Esophagus muscularis mucosa (tissue), 4 donors: Measurements from ENCODE around the gene KLF15. TPM values are rescaled to one million over a fixed set of nuclear protein-coding genes. Genes with fewer than 3 reads are reported as not detected.
A peak's percentile ranks its signal among the peaks of the same experiment; 100 is the strongest.

Experiments
- DNase-seq: peaks from one replicate; pipeline ENCODE4 v3.0.0-alpha.2; 2017; ENCODE audit errors: extremely low spot score
- H3K27ac ChIP-seq, 4 donors: fragments of 200-600 bp; sonication (generic); replicated peaks in 1 of 4; 1 replicate in 3 of 4; 2 replicates in 1 of 4; pipeline ENCODE4 v1.5.1; 2016 to 2019; ENCODE audit warnings: mild to moderate bottlenecking in 1 of 4
- H3K27me3 ChIP-seq, 4 donors: fragments of 200-600 bp; sonication (generic); one replicate each; pipeline versions ENCODE4 v1.5.1 to v1.6.0; 2016 to 2019
- H3K36me3 ChIP-seq, 4 donors: fragments of 200-600 bp; sonication (generic); one replicate each; pipeline ENCODE4 v1.5.1; 2016 to 2019
- H3K4me1 ChIP-seq, 4 donors: fragments of 200-600 bp; sonication (generic); one replicate each; pipeline ENCODE4 v1.5.1; 2016 to 2019
- H3K4me3 ChIP-seq, 4 donors: fragments of 200-600 bp; sonication (generic); 1 replicate in 2 of 4; 2 replicates in 2 of 4; pipeline ENCODE4 v1.5.1; 2016 to 2019; ENCODE audit warnings: mild to moderate bottlenecking in 4 of 4, moderate library complexity in 1 of 4
- H3K9me3 ChIP-seq, 4 donors: fragments of 200-600 bp; sonication (generic); 1 replicate in 3 of 4; 2 replicates in 1 of 4; pipeline ENCODE4 v1.5.1; 2016 to 2019
- EP300 ChIP-seq: sonication (generic); formaldehyde crosslinking; IDR thresholded peaks from one replicate; pipeline ENCODE4 v1.6.1; 2017; ENCODE audit warnings: antibody characterized with exemption
- POLR2A ChIP-seq: fragments of 450-650 bp; IDR thresholded peaks from one replicate; pipeline ENCODE4 v1.6.1; 2017; ENCODE audit warnings: antibody characterized with exemption, moderate library complexity, mild to moderate bottlenecking, low read depth
- POLR2AphosphoS5 ChIP-seq, 2 donors: sonication (generic); formaldehyde crosslinking; IDR thresholded peaks; one replicate each; pipeline ENCODE4 v1.6.1; 2017; ENCODE audit warnings: antibody characterized with exemption in 2 of 2
- WGBS: methylation state at CpG from one replicate; pipeline ENCODE4 v1.1.5; 2018; 5-methylcytosine and 5-hydroxymethylcytosine counted together
- intact Hi-C: fragments of 100-400 bp; cut with DNase I; formaldehyde crosslinking; loops from one replicate; pipeline ENCODE4 v1.15.1; 2023
- total RNA-seq, 4 donors: library from RNA; depleted of rRNA; stranded (reverse); fragments of >200 nt; gene quantifications; one replicate each; pipeline versions ENCODE4 v1.1.0 to v1.2.1, GENCODE V29; 2016
- TF ChIP-seq, protein P1 (sequence below), 3 experiments: fragments of 200-600 bp in 2 of 3; fragments of 450-650 bp in 1 of 3; sonication (generic) in 2 of 3; IDR thresholded peaks; one replicate each; pipeline ENCODE4 v1.5.1; 2017 to 2019; ENCODE audit warnings: antibody characterized with exemption in 3 of 3, mild to moderate bottlenecking in 2 of 3, moderate library complexity in 1 of 3

Gene KLF15
- total RNA-seq, 4 donors from 2014 or later: 84.3 to 208 (median 93.6) TPM

DNA sequence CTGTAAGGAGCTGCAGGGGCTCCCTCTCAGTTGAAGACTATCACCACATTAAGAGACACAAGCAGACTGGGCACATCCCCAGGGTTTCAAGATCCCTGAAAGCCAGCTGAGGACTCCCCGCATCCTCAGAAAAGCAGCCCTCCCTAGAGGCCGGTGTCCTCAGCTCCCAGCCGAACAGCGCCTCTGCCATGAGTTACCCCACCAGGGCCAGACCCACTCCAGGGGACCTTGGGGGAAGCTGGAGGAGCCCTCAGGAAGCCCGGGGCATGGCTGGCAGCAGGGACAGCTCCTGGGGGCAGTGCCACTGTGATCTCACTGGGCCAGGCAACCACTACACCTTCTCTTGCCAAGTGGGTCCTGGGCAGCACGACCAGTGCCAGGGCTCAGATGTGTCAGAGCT is 8.1 kb downstream of the KLF15 start:
- H3K9me3 ChIP-seq: no peaks in the 10 kb centered on the region
- peak overlapping the region; percentile 37 to 68 (median 54) for H3K27ac ChIP-seq
- WGBS: 96% methylated on average over 4 of the region's 6 CpGs
- TF ChIP-seq EP300 (no peak), POLR2AphosphoS5 (IDR thresholded peaks at IDR 0.05) (no peak), POLR2A (no peak)
- TF ChIP-seq, protein P1, sequence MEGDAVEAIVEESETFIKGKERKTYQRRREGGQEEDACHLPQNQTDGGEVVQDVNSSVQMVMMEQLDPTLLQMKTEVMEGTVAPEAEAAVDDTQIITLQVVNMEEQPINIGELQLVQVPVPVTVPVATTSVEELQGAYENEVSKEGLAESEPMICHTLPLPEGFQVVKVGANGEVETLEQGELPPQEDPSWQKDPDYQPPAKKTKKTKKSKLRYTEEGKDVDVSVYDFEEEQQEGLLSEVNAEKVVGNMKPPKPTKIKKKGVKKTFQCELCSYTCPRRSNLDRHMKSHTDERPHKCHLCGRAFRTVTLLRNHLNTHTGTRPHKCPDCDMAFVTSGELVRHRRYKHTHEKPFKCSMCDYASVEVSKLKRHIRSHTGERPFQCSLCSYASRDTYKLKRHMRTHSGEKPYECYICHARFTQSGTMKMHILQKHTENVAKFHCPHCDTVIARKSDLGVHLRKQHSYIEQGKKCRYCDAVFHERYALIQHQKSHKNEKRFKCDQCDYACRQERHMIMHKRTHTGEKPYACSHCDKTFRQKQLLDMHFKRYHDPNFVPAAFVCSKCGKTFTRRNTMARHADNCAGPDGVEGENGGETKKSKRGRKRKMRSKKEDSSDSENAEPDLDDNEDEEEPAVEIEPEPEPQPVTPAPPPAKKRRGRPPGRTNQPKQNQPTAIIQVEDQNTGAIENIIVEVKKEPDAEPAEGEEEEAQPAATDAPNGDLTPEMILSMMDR (IDR thresholded peaks at IDR 0.05): no peak
- H3K36me3 ChIP-seq: peaks cover 66 to 98% (median 80%) of the 10 kb centered on the region in 4 donors
- intact Hi-C loops: no loop called here
- H3K4me3 ChIP-seq: no peak overlapping the region
- peaks cover 73 to 93% (median 89%) of the 10 kb centered on the region in 4 donors for H3K4me1 ChIP-seq
- no peaks in the 10 kb centered on the region for H3K27me3 ChIP-seq
- no peak for DNase-seq

DNA sequence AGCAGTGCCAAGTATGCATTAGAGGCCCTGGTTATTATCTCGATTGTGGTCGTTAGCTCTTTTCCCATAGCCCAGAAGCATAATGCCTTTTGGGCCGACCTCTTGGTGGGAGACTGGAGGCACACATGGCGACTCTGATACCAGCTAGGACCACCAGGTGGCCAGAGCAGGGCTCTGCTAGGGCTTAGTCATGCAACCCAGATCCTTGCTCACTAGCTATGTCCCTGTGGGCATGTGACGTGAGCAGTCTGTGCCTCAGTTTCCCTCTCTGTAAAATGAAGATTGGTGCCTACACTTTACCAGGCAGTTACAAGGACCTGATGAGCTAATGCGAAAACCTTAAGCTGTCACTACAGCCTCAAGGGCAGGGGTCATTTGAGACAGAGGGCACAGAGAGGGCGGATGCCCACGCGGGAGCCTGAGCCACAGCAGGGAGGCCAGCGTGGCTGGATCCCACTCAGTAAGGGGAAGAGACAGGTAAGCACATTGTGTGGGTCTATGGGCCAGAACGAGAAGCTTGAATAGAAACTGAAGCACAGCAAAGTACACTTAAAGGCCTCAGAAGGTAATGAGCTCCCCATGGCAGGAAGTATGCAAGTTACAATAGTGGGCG is 8.8 kb downstream of the KLF15 start:
- WGBS: 90% methylated on average over 12 of the region's 12 CpGs
- TF ChIP-seq, protein P1 (IDR thresholded peaks at IDR 0.05): peak in 1 of 3 experiments; percentile 9
- TF ChIP-seq POLR2A (no peak), EP300 (no peak)
- no peaks in the 10 kb centered on the region for H3K27me3 ChIP-seq
- no peak for DNase-seq
- intact Hi-C loops: no loop called here
- peaks cover 66 to 99% (median 86%) of the 10 kb centered on the region in 4 donors for H3K36me3 ChIP-seq
- peak overlapping the region; percentile 37 to 68 (median 54) for H3K27ac ChIP-seq
- H3K4me1 ChIP-seq: peaks cover 72 to 93% (median 89%) of the 10 kb centered on the region in 4 donors
- H3K4me3 ChIP-seq: no peak overlapping the region
- H3K9me3 ChIP-seq: no peaks in the 10 kb centered on the region

DNA sequence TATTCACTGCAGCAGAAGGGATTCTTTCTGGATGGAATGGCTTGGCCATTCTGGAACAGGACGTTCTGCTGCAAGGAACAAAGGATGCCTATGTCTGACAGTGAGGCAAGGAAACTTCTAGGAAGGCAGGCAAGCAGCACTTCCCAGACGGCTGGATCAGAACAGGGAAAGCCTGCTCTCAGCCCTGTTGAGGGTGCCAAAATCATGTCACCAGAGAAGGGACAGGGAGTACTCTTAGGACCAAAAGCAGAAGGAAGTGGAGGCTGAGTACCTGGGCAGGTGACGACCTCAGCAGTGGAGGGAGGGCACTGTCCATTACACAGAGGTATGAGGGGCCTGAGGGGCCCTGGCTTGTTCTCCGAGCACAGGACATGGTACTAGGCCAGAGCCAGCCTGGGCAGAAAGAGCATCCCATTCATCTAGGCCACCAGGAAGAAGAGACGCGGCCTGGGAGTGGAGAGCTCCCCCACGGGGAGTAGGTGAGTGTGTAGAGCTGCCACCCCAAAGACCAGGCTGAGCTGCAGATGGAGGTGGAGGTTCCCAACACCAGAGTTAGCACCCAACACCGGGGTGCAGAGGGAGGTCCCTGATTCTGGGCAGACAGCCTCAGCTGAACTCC is 9.6 kb downstream of the KLF15 start:
- H3K9me3 ChIP-seq: no peaks in the 10 kb centered on the region
- H3K4me1 ChIP-seq: peaks cover 67 to 92% (median 88%) of the 10 kb centered on the region in 4 donors
- no peak overlapping the region for H3K4me3 ChIP-seq
- H3K27me3 ChIP-seq: no peaks in the 10 kb centered on the region
- TF ChIP-seq POLR2AphosphoS5 (IDR thresholded peaks at IDR 0.05): peak; percentile 67 to 75
- TF ChIP-seq, protein P1 (IDR thresholded peaks at IDR 0.05): no peak
- TF ChIP-seq EP300: peak; percentile 91
- no peak for TF ChIP-seq POLR2A
- intact Hi-C loops: no loop called here
- peak overlapping the region; percentile 37 to 68 (median 54) for H3K27ac ChIP-seq
- no peak for DNase-seq
- H3K36me3 ChIP-seq: peaks cover 61 to 96% (median 84%) of the 10 kb centered on the region in 4 donors
- 85% methylated on average over 8 of the region's 8 CpGs for WGBS

DNA sequence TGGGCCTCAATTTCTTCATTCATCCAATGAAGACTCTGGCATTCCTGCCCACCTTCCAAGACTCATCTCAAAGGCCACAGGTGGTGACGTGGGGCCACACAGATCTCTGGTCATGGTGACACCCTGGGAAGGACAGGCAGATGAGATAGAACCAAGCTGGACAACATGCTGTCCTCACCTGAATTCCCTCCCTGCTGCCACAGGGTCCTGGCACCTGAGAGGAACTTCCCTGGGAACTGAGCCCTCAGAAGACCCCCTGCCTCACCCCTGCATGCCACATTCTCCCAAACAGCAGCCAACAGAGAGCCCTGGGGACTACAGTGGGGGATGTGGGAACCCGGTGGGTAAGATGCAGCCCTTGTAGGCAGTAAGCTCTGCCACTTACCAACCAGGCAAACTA is 10.7 kb downstream of the KLF15 start:
- H3K27ac ChIP-seq: peak overlapping the region in 3 of 4 donors; percentile 7 to 62 (median 39)
- H3K4me3 ChIP-seq: no peak overlapping the region
- intact Hi-C loops: no loop called here
- no peaks in the 10 kb centered on the region for H3K9me3 ChIP-seq
- TF ChIP-seq POLR2A (no peak), EP300 (no peak), POLR2AphosphoS5 (IDR thresholded peaks at IDR 0.05) (no peak)
- TF ChIP-seq, protein P1 (IDR thresholded peaks at IDR 0.05): no peak
- peaks cover 50 to 94% (median 73%) of the 10 kb centered on the region in 4 donors for H3K36me3 ChIP-seq
- H3K27me3 ChIP-seq: no peaks in the 10 kb centered on the region
- peaks cover 55 to 80% (median 76%) of the 10 kb centered on the region in 4 donors for H3K4me1 ChIP-seq
- no peak for DNase-seq
- WGBS: 100% methylated on average over 1 of the region's 2 CpGs
